K562 (cell line): Measurements from ENCODE around the gene LBR. TPM values are rescaled to one million over a fixed set of nuclear protein-coding genes. Genes with fewer than 3 reads are reported as not detected.

Source experiments
- BRD4 ChIP-seq: fragments of 200-600 bp; sonication (generic); IDR thresholded peaks from 2 replicates; pipeline ENCODE4 v1.6.1; 2017; ENCODE audit warnings: inconsistent platforms
- HDAC6 ChIP-seq: IDR thresholded peaks from 2 replicates; pipeline ENCODE4 v1.6.1; 2012; ENCODE audit warnings: low read depth, mild to moderate bottlenecking, control low read depth, inconsistent platforms, low read length, moderate library complexity
- LARP7 ChIP-seq: fragments of 450-650 bp; IDR thresholded peaks from 2 replicates; pipeline ENCODE4 v1.6.1; 2016
- MYC ChIP-seq, 2 experiments: fragments of 250-450 bp in 1 of 2; sonication (Bioruptor Pico) in 1 of 2; IDR thresholded peaks; 2 replicates each; pipeline versions ENCODE4 v1.5.1 to v1.6.1; 2012 to 2021; ENCODE audit warnings: low read depth in 2 of 2, borderline replicate concordance in 1 of 2, improper control_type of control experiment in 1 of 2, low read length in 1 of 2, mild to moderate bottlenecking in 1 of 2, moderate library complexity in 1 of 2
- NFYB ChIP-seq: IDR thresholded peaks from 2 replicates; pipeline ENCODE4 v1.6.1; 2011; ENCODE audit warnings: mild to moderate bottlenecking, moderate library complexity; ENCODE audit not compliant: insufficient read length; ENCODE audit errors: extremely low read depth
- TCFL5 ChIP-seq: fragments of 250-450 bp; sonication (Bioruptor Pico); conservative IDR thresholded peaks from 2 replicates; pipeline ENCODE4 v1.6.1; 2021; ENCODE audit warnings: mild to moderate bottlenecking, moderate library complexity, matching md5 sums
- ZBTB11 ChIP-seq, 3 experiments: fragments of 200-800 bp in 1 of 3; fragments of 250-450 bp in 1 of 3; fragments of 450-650 bp in 1 of 3; sonication (Bioruptor Pico) in 1 of 3; sonication (Bioruptor generic) in 1 of 3; formaldehyde crosslinking in 1 of 3; IDR thresholded peaks; 2 replicates each; pipeline versions ENCODE4 v1.6.1 to v1.8.0; 2016 to 2022; ENCODE audit warnings: mild to moderate bottlenecking in 2 of 3, missing genetic modification characterization in 2 of 3, missing compliant biosample characterization in 1 of 3, moderate library complexity in 1 of 3
- ZFP36 ChIP-seq: fragments of 150-350 bp; IDR thresholded peaks from 2 replicates; pipeline ENCODE4 v1.6.1; 2018; ENCODE audit warnings: low read length, low read depth; ENCODE audit not compliant: partially characterized antibody
- ZFX ChIP-seq: sonication (generic); formaldehyde crosslinking; IDR thresholded peaks from 2 replicates; pipeline ENCODE4 v1.8.0; 2022; ENCODE audit warnings: mild to moderate bottlenecking, missing genetic modification reagents, moderate library complexity
- ZNF12 ChIP-seq: sonication (generic); formaldehyde crosslinking; IDR thresholded peaks from 2 replicates; pipeline ENCODE4 v1.4.0; 2020; ENCODE audit warnings: mild to moderate bottlenecking, missing genetic modification reagents
- ZNF512 ChIP-seq: IDR thresholded peaks from 2 replicates; pipeline ENCODE4 v1.6.1; 2016; ENCODE audit warnings: missing genetic modification characterization, missing compliant biosample characterization
- ZNF75A ChIP-seq: fragments of 450-650 bp; formaldehyde crosslinking; IDR thresholded peaks from 2 replicates; pipeline ENCODE4 v1.4.0; 2020; ENCODE audit warnings: mild to moderate bottlenecking
- polyA plus RNA-seq, 8 experiments: library from polyadenylated mRNA; depleted of rRNA in 4 of 8; stranded (reverse) in 5 of 8; unstranded in 3 of 8; fragments of >200 nt; fragmentation: Nextera tagmentation in 2 of 8; fragmentation: Illumina TruSeq in 1 of 8; extraction: Ambion mirVana in 2 of 8; extraction: Trizol in 1 of 8; gene quantifications; 2 replicates each; pipeline versions ENCODE4 v1.2.1 to v1.2.3, GENCODE V29; 2011 to 2014; ENCODE audit warnings: inconsistent platforms in 1 of 8, missing spikeins in 1 of 8
- total RNA-seq, 7 experiments: library from RNA; depleted of rRNA in 6 of 7; stranded (reverse); fragments of >200 nt in 6 of 7; fragmentation: Illumina TruSeq in 2 of 7; extraction: Trizol in 2 of 7; gene quantifications; 2 replicates each; pipeline versions ENCODE4 v1.2.1 to v1.2.3, GENCODE V29; 2011 to 2021; ENCODE audit warnings: low replicate concordance in 1 of 7
- TF ChIP-seq, protein P1 (sequence below): fragments of 450-650 bp; IDR thresholded peaks from 2 replicates; pipeline ENCODE4 v1.6.1; 2016; ENCODE audit warnings: low read depth

The LBR gene
- total and polyA plus RNA-seq, 9 of the 15 experiments (the other 6 are each of a cell fraction or from before 2014, with no cell fraction given) = 102 to 229 (median 197) TPM

DNA sequence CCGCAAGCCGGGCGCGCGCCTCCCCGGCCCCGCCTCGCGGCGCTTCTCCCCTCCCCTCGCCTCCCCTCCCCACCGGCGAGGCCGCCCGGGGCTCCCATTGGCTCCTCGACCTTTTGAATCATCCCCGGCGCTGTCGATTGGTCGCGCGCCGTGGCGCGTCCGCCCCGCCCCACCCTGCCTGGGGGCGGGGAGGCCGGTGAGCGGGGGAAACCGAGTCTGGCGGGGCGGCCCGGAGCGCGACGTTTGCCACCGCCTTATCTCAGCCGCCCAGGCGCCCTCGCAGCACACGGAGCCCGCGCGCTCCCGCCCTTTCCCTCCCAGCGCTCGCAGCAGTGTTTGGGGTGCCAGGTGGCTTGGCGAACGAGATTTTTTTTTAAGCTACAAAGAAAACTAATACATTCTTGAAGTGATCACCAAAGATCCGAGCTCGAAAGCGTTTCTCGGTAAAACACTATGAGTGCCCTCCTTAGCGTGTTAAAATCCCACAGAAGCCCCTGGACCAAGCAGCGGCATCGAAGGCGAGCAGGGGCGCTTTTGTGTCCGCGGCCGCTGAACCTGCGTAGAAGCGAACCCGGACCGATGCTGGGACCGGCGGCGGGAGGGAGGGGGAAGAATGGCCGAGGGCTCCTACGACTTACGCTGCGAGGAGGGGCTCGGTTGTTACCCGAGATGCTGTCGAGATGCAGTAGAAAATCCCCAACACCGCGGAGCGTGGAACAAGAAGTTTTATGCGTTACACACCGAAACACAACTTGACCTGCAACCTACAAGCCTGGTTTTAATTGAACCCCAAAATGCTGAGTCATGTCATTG lies 436 bp upstream of the LBR start (continued):
- TF ChIP-seq, protein P1, sequence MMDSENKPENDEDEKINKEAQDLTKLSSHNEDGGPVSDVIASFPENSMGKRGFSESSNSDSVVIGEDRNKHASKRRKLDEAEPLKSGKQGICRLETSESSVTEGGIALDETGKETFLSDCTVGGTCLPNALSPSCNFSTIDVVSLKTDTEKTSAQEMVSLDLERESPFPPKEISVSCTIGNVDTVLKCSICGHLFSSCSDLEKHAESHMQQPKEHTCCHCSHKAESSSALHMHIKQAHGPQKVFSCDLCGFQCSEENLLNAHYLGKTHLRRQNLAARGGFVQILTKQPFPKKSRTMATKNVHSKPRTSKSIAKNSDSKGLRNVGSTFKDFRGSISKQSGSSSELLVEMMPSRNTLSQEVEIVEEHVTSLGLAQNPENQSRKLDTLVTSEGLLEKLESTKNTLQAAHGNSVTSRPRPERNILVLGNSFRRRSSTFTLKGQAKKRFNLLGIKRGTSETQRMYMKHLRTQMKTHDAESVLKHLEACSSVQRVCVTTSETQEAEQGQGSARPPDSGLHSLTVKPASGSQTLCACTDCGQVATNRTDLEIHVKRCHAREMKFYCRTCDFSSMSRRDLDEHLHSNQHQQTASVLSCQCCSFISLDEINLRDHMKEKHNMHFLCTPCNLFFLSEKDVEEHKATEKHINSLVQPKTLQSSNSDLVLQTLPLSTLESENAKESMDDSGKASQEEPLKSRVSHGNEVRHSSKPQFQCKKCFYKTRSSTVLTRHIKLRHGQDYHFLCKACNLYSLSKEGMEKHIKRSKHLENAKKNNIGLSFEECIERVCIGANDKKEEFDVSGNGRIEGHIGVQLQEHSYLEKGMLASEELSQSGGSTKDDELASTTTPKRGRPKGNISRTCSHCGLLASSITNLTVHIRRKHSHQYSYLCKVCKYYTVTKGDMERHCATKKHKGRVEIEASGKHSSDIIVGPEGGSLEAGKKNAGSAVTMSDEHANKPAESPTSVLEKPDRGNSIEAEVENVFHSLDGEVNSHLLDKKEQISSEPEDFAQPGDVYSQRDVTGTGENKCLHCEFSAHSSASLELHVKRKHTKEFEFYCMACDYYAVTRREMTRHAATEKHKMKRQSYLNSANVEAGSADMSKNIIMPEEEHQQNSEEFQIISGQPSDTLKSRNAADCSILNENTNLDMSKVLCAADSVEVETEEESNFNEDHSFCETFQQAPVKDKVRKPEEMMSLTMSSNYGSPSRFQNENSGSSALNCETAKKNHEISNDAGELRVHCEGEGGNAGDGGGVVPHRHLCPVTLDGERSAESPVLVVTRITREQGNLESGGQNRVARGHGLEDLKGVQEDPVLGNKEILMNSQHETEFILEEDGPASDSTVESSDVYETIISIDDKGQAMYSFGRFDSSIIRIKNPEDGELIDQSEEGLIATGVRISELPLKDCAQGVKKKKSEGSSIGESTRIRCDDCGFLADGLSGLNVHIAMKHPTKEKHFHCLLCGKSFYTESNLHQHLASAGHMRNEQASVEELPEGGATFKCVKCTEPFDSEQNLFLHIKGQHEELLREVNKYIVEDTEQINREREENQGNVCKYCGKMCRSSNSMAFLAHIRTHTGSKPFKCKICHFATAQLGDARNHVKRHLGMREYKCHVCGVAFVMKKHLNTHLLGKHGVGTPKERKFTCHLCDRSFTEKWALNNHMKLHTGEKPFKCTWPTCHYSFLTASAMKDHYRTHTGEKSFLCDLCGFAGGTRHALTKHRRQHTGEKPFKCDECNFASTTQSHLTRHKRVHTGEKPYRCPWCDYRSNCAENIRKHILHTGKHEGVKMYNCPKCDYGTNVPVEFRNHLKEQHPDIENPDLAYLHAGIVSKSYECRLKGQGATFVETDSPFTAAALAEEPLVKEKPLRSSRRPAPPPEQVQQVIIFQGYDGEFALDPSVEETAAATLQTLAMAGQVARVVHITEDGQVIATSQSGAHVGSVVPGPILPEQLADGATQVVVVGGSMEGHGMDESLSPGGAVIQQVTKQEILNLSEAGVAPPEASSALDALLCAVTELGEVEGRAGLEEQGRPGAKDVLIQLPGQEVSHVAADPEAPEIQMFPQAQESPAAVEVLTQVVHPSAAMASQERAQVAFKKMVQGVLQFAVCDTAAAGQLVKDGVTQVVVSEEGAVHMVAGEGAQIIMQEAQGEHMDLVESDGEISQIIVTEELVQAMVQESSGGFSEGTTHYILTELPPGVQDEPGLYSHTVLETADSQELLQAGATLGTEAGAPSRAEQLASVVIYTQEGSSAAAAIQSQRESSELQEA = no peak
- TF ChIP-seq ZFX (CRISPR knock-in tag) (no peak), MYC (IDR thresholded peaks at IDR 0.05; ENCODE audit: low read depth, low read length) (peak; percentile 79), MYC (CRISPR knock-in tag; IDR thresholded peaks at IDR 0.05; ENCODE audit: borderline replicate concordance, low read depth) (no peak; the same call in 1 of the 2 replicates), BRD4 (0 out of 2 replicates have a peak, but pooled peaks have one; percentile 12), ZNF12 (CRISPR knock-in tag) (no peak), NFYB (peak; percentile 90), ZNF512 (no peak), ZNF75A (no peak), TCFL5 (CRISPR knock-in tag) (no peak), HDAC6 (no peak), LARP7 (no peak), ZBTB11 (CRISPR knock-in tag; IDR thresholded peaks at IDR 0.05) (peak in 2 of 3 experiments; percentile 31 to 79; a peak in 3 of 6 replicates), ZFP36 (peak; percentile 20)
